OCI-LY7 (cell line): Measurements from ENCODE around the gene TGFBR1. TPM values are rescaled to one million over a fixed set of nuclear protein-coding genes. Genes with fewer than 3 reads are reported as not detected.

ENCODE experiments used
- BruUV-seq: library from RNA; stranded (reverse); fragments of 400-500 nt; replicated peaks from 2 replicates; lab custom pipeline; 2021; lab: Mats Ljungman, UMichigan
- CTCF ChIA-PET: fragments of 300-600 bp; sonication (Branson Sonifier 250); formaldehyde crosslinking; loops from one replicate; lab custom pipeline; 2022; ENCODE audit warnings: antibody characterized with exemption; ENCODE audit not compliant: unreplicated experiment; lab: Charles Lee
- POLR2A ChIA-PET: fragments of 300-600 bp; sonication (Branson Sonifier 250); formaldehyde crosslinking; loops from one replicate; lab custom pipeline; 2022; ENCODE audit warnings: antibody characterized with exemption; lab: Charles Lee
- DNase-seq: peaks from one replicate; pipeline ENCODE4 v3.0.0-alpha.2; 2015; ENCODE audit warnings: low spot score
- H2AFZ ChIP-seq: fragments of 200-600 bp; sonication (generic), shearing (Covaris generic); 2 replicates; pipeline ENCODE4 v1.6.1; 2014; ENCODE audit warnings: mild to moderate bottlenecking, antibody characterized with exemption, low read length, moderate library complexity
- H3K27ac ChIP-seq: fragments of 200-600 bp; sonication (generic); 2 replicates; pipeline ENCODE4 v1.5.1; 2014; ENCODE audit warnings: mixed run types, low read depth, mild to moderate bottlenecking, moderate library complexity, low read length, inconsistent platforms; ENCODE audit not compliant: poor library complexity, severe bottlenecking
- H3K36me3 ChIP-seq: fragments of 200-600 bp; sonication (generic); 2 replicates; pipeline ENCODE4 v1.6.1; 2014; ENCODE audit warnings: mild to moderate bottlenecking, antibody characterized with exemption, low read length, moderate library complexity, mixed read lengths; ENCODE audit not compliant: insufficient read depth
- H3K4me1 ChIP-seq: fragments of 200-600 bp; sonication (generic); 2 replicates; pipeline ENCODE4 v1.5.1; 2014; ENCODE audit warnings: mild to moderate bottlenecking, low read length; ENCODE audit not compliant: insufficient read depth, poor library complexity, severe bottlenecking
- H3K4me2 ChIP-seq: fragments of 200-600 bp; sonication (generic); 2 replicates; pipeline ENCODE4 v1.6.1; 2014; ENCODE audit warnings: mild to moderate bottlenecking, low read length
- H3K4me3 ChIP-seq: fragments of 200-600 bp; sonication (generic); 2 replicates; pipeline ENCODE4 v1.5.1; 2014; ENCODE audit warnings: mild to moderate bottlenecking, low read depth, low read length; ENCODE audit not compliant: poor library complexity, severe bottlenecking
- H3K79me2 ChIP-seq: fragments of 200-600 bp; sonication (generic); 2 replicates; pipeline ENCODE4 v1.6.1; 2016; ENCODE audit warnings: low read depth, mild to moderate bottlenecking, low read length, moderate library complexity, mixed read lengths; ENCODE audit not compliant: insufficient read depth
- H3K9me2 ChIP-seq: fragments of 200-600 bp; sonication (generic); 2 replicates; pipeline ENCODE4 v1.6.1; 2016; ENCODE audit warnings: mild to moderate bottlenecking, low read length, mixed read lengths; ENCODE audit not compliant: insufficient read depth
- H3K9me3 ChIP-seq: fragments of 200-600 bp; sonication (generic); 2 replicates; pipeline ENCODE4 v1.6.1; 2014; ENCODE audit warnings: mild to moderate bottlenecking, mixed run types, low read length, mixed read lengths
- H4K20me1 ChIP-seq: fragments of 200-600 bp; sonication (generic); 2 replicates; pipeline ENCODE4 v1.6.1; 2014; ENCODE audit warnings: mild to moderate bottlenecking, antibody characterized with exemption, low read length, moderate library complexity, mixed read lengths; ENCODE audit not compliant: insufficient read depth
- CTCF ChIP-seq: fragments of 200-600 bp; sonication (generic); conservative IDR thresholded peaks from 2 replicates; pipeline ENCODE4 v1.5.1; 2014; ENCODE audit warnings: mild to moderate bottlenecking, antibody characterized with exemption, low read length, moderate library complexity, mixed read lengths
- EZH2phosphoT487 ChIP-seq: fragments of 200-600 bp; sonication (generic); IDR thresholded peaks from 2 replicates; pipeline ENCODE4 v1.6.1; 2018; ENCODE audit warnings: low read depth, borderline replicate concordance, mild to moderate bottlenecking, mixed run types, antibody characterized with exemption, low read length, moderate library complexity, mixed read lengths
- intact Hi-C: fragments of 100-400 bp; cut with micrococcal nuclease; formaldehyde crosslinking; loops from one replicate; pipeline ENCODE4 v1.10.0; 2022; ENCODE audit not compliant: unreplicated experiment
- total RNA-seq, 2 experiments: library from RNA; depleted of rRNA in 1 of 2; stranded (reverse); fragments of >200 nt in 1 of 2; shearing (Covaris generic) in 1 of 2; gene quantifications; 2 replicates each; pipeline ENCODE4 v1.2.3, GENCODE V29; 2014 to 2022

TGFBR1 gene
- total RNA-seq, 2 experiments from 2014 or later, result 13.6 to 36.7 TPM

- H3K4me1 ChIP-seq, result peaks cover 56% of the 10 kb centered on the region
- intact Hi-C loops, result no loop called here
- H2AFZ ChIP-seq, result no peak overlapping the region
- ChIA-PET POLR2A (interaction anchor here (1.8 kb wide), 1 partner anchor 11 kb away, joined by 7 read pairs; no protein-coding TSS in a partner anchor), CTCF (interaction anchor here (0.5 kb wide), 1 partner anchor 78 kb away, joined by 3 read pairs; no protein-coding TSS in a partner anchor)
- H3K9me3 ChIP-seq, result 0 out of 2 replicates have a peak, but pooled peaks cover 17% of the 10 kb centered on the region
- peaks cover 43% of the 10 kb centered on the region; the same call in 1 of the 2 replicates for H3K79me2 ChIP-seq
- H3K36me3 ChIP-seq, result peaks cover 59% of the 10 kb centered on the region
- peak overlapping the region; percentile 56 for H3K27ac ChIP-seq
- peak overlapping the region; percentile 48 for H3K4me2 ChIP-seq
- no TSS peak for BruUV-seq
- no peak for TF ChIP-seq CTCF
- no peak for TF ChIP-seq EZH2phosphoT487
- no peaks in the 10 kb centered on the region for H3K9me2 ChIP-seq
- H3K4me3 ChIP-seq, result no peak overlapping the region
- DNase-seq, result peak; percentile 87
- H4K20me1 ChIP-seq, result no peaks in the 10 kb centered on the region
Observed at GRCh38 chr9:99130069-99130468, 25.2 kb downstream of the TGFBR1 start.

- Histone ChIP-seq H3K79me2 (peaks cover 26% of the 10 kb centered on the region; the same call in 1 of the 2 replicates), H3K4me1 (peaks cover 64% of the 10 kb centered on the region), H3K36me3 (peaks cover 48% of the 10 kb centered on the region), H4K20me1 (no peaks in the 10 kb centered on the region), H3K27ac (no peak overlapping the region), H3K9me3 (no peaks in the 10 kb centered on the region), H3K4me2 (no peak overlapping the region), H2AFZ (no peak overlapping the region), H3K9me2 (no peaks in the 10 kb centered on the region), H3K4me3 (no peak overlapping the region)
- intact Hi-C loops, result no loop called here
- no TSS peak for BruUV-seq
- ChIA-PET CTCF (no interaction called here), POLR2A (interaction anchor here (0.6 to 8.1 kb wide), 8 partner anchors 12 to 167 kb away, joined by 3 to 53 read pairs (median 4); no protein-coding TSS in a partner anchor)
- TF ChIP-seq CTCF (no peak), EZH2phosphoT487 (no peak)
- DNase-seq, result no peak
Observed at GRCh38 chr9:99133145-99133544, 28.2 kb downstream of the TGFBR1 start.

- Histone ChIP-seq H3K79me2 (peaks cover 12% of the 10 kb centered on the region; the same call in 1 of the 2 replicates), H3K4me1 (peaks cover 46% of the 10 kb centered on the region), H4K20me1 (no peaks in the 10 kb centered on the region), H3K36me3 (peaks cover 51% of the 10 kb centered on the region), H3K9me3 (no peaks in the 10 kb centered on the region), H3K27ac (no peak overlapping the region), H3K9me2 (no peaks in the 10 kb centered on the region), H3K4me2 (peak overlapping the region; percentile 33; the same call in 1 of the 2 replicates), H3K4me3 (no peak overlapping the region), H2AFZ (no peak overlapping the region)
- intact Hi-C loops, result no loop called here
- ChIA-PET POLR2A (interaction anchor here (0.7 to 8.1 kb wide), 3 partner anchors 13 to 19 kb away, joined by 4 to 53 read pairs (median 5); no protein-coding TSS in a partner anchor), CTCF (interaction anchor here (0.6 kb wide), 1 partner anchor 120 kb away, joined by 3 read pairs; no protein-coding TSS in a partner anchor)
- no TSS peak for BruUV-seq
- DNase-seq, result no peak
- TF ChIP-seq EZH2phosphoT487 (no peak), CTCF (no peak)
Observed at GRCh38 chr9:99134893-99135341, 30.0 kb downstream of the TGFBR1 start.
